IMR-90 (cell line): ENCODE results near the gene RASL10B. TPM values are rescaled to one million over a fixed set of nuclear protein-coding genes. Genes with fewer than 3 reads are reported as not detected.

Experiments
- ATAC-seq: fragments of 200-7000 bp; cut with Tn5 transposase; 2 replicates; pipeline ENCODE4 v1.9.1; 2020; ENCODE audit warnings: low read depth, mild to moderate bottlenecking, moderate library complexity
- BruUV-seq: library from RNA; stranded (reverse); fragments of 400-500 nt; replicated peaks from 2 replicates; lab custom pipeline; 2021; lab: Mats Ljungman, UMichigan
- CTCF ChIA-PET: fragments of 300-600 bp; formaldehyde crosslinking; extraction: SDS; loops from one replicate; lab custom pipeline; 2021; ENCODE audit warnings: antibody characterized with exemption; lab: Yijun Ruan, JAX
- POLR2A ChIA-PET: fragments of 300-600 bp; sonication (Branson Sonifier 250); formaldehyde crosslinking; loops from one replicate; lab custom pipeline; 2022; ENCODE audit warnings: antibody characterized with exemption; ENCODE audit not compliant: unreplicated experiment; lab: Charles Lee
- DNase-seq: peaks from one replicate; pipeline ENCODE4 v3.0.0; 2013
- H2AFZ ChIP-seq: replicated peaks from 2 replicates; pipeline ENCODE3; 2013; ENCODE audit warnings: low read length, mild to moderate bottlenecking; ENCODE audit not compliant: poor library complexity
- H2AK5ac ChIP-seq: 2 replicates; pipeline ENCODE4 v1.6.1; 2013; ENCODE audit warnings: low read depth, low read length, inconsistent platforms
- H2AK9ac ChIP-seq: replicated peaks from 2 replicates; pipeline ENCODE3; 2013; ENCODE audit warnings: mild to moderate bottlenecking, low read depth, low read length, moderate library complexity; ENCODE audit not compliant: poor library complexity
- H2BK120ac ChIP-seq: 2 replicates; pipeline ENCODE4 v1.6.1; 2013; ENCODE audit warnings: low read depth, low read length, inconsistent platforms
- H2BK15ac ChIP-seq: 3 replicates; pipeline ENCODE4 v1.6.1; 2013; ENCODE audit warnings: low read depth, low read length, inconsistent platforms
- H2BK20ac ChIP-seq: 2 replicates; pipeline ENCODE4 v1.6.1; 2013; ENCODE audit warnings: low read depth, mild to moderate bottlenecking, inconsistent platforms, low read length, moderate library complexity
- H2BK5ac ChIP-seq: 2 replicates; pipeline ENCODE4 v1.6.1; 2013; ENCODE audit warnings: mild to moderate bottlenecking, low read depth, low read length, inconsistent platforms; ENCODE audit not compliant: poor library complexity, severe bottlenecking
- H3K14ac ChIP-seq: replicated peaks from 2 replicates; pipeline ENCODE4 v1.6.1; 2013; ENCODE audit warnings: low read depth, low read length, inconsistent platforms
- H3K18ac ChIP-seq: 2 replicates; pipeline ENCODE4 v1.6.1; 2013; ENCODE audit warnings: low read depth, low read length, control low read depth
- H3K23ac ChIP-seq: 2 replicates; pipeline ENCODE4 v1.6.1; 2013; ENCODE audit warnings: low read depth, low read length, inconsistent platforms
- H3K27ac ChIP-seq: 2 replicates; pipeline ENCODE4 v1.5.1; 2013; ENCODE audit warnings: mild to moderate bottlenecking, control low read depth, low read length; ENCODE audit not compliant: insufficient read depth
- H3K27me3 ChIP-seq: 2 replicates; pipeline ENCODE4 v1.6.1; 2013; ENCODE audit warnings: low read length; ENCODE audit not compliant: control insufficient read depth, insufficient read depth
- H3K36me3 ChIP-seq: 2 replicates; pipeline ENCODE4 v1.6.1; 2013; ENCODE audit warnings: low read length, mixed read lengths; ENCODE audit not compliant: control insufficient read depth, insufficient read depth
- H3K4ac ChIP-seq: 2 replicates; pipeline ENCODE4 v1.6.1; 2013; ENCODE audit warnings: low read depth, low read length, inconsistent platforms
- H3K4me1 ChIP-seq: 2 replicates; pipeline ENCODE4 v1.6.1; 2013; ENCODE audit warnings: low read length, mixed read lengths; ENCODE audit not compliant: control insufficient read depth, insufficient read depth
- H3K4me2 ChIP-seq: 2 replicates; pipeline ENCODE4 v1.6.1; 2013; ENCODE audit warnings: low read depth, mild to moderate bottlenecking, control low read depth, low read length, moderate library complexity
- H3K4me3 ChIP-seq: 2 replicates; pipeline ENCODE4 v1.5.1; 2013; ENCODE audit warnings: low read depth, mild to moderate bottlenecking, control low read depth, low read length, moderate library complexity; ENCODE audit not compliant: insufficient read depth
- H3K56ac ChIP-seq: 2 replicates; pipeline ENCODE4 v1.6.1; 2013; ENCODE audit warnings: low read length, inconsistent platforms; ENCODE audit not compliant: insufficient read depth; ENCODE audit errors: extremely low read depth
- H3K79me1 ChIP-seq, 2 experiments: 2 replicates each; pipeline ENCODE4 v1.6.1; 2013; ENCODE audit warnings: low read length in 2 of 2, inconsistent platforms in 1 of 2, low read depth in 1 of 2
- H3K9ac ChIP-seq: 2 replicates; pipeline ENCODE4 v1.6.1; 2013; ENCODE audit warnings: low read depth, low read length, control low read depth
- H3K9me1 ChIP-seq: 2 replicates; pipeline ENCODE4 v1.6.1; 2013; ENCODE audit warnings: low read length, inconsistent platforms; ENCODE audit not compliant: insufficient read depth
- H3K9me3 ChIP-seq: 2 replicates; pipeline ENCODE4 v1.6.1; 2013; ENCODE audit warnings: low read length; ENCODE audit not compliant: control insufficient read depth, insufficient read depth
- H4K20me1 ChIP-seq: 2 replicates; pipeline ENCODE4 v1.6.1; 2013; ENCODE audit warnings: low read length, inconsistent platforms; ENCODE audit not compliant: insufficient read depth
- H4K5ac ChIP-seq: 2 replicates; pipeline ENCODE4 v1.6.1; 2013; ENCODE audit warnings: mild to moderate bottlenecking, low read depth, low read length, control low read depth
- H4K8ac ChIP-seq, 2 experiments: 2 replicates each; pipeline ENCODE4 v1.6.1; 2013; ENCODE audit warnings: low read depth in 2 of 2, low read length in 2 of 2, control low read depth in 1 of 2, inconsistent platforms in 1 of 2
- H4K91ac ChIP-seq: 2 replicates; pipeline ENCODE4 v1.6.1; 2013; ENCODE audit warnings: low read depth, low read length, inconsistent platforms; ENCODE audit not compliant: insufficient read depth
- BHLHE40 ChIP-seq: fragments of 150-350 bp; IDR thresholded peaks from 2 replicates; pipeline ENCODE4 v1.6.1; 2016; ENCODE audit warnings: mild to moderate bottlenecking, low read depth, low read length
- CHD1 ChIP-seq: IDR thresholded peaks from 2 replicates; pipeline ENCODE4 v1.6.1; 2012; ENCODE audit warnings: low read depth, low read length, improper control_type of control experiment
- FOS ChIP-seq: fragments of 150-350 bp; IDR thresholded peaks from 2 replicates; pipeline ENCODE4 v1.6.1; 2016; ENCODE audit warnings: low read depth, low read length
- MXI1 ChIP-seq: IDR thresholded peaks from 2 replicates; pipeline ENCODE4 v1.6.1; 2012; ENCODE audit warnings: low read depth, mild to moderate bottlenecking, low read length, moderate library complexity, borderline replicate concordance
- RAD21 ChIP-seq: IDR thresholded peaks from 2 replicates; pipeline ENCODE4 v1.6.1; 2012; ENCODE audit warnings: low read length, improper control_type of control experiment
- RCOR1 ChIP-seq: IDR thresholded peaks from 2 replicates; pipeline ENCODE4 v1.6.1; 2012; ENCODE audit warnings: mild to moderate bottlenecking, low read length, improper control_type of control experiment; ENCODE audit not compliant: insufficient replicate concordance
- RFX5 ChIP-seq: IDR thresholded peaks from 2 replicates; pipeline ENCODE4 v1.8.0; 2012; ENCODE audit warnings: low read depth, mild to moderate bottlenecking, low read length, moderate library complexity
- SMC3 ChIP-seq: fragments of 150-350 bp; IDR thresholded peaks from 2 replicates; pipeline ENCODE4 v1.6.1; 2016; ENCODE audit warnings: low read depth, mild to moderate bottlenecking, antibody characterized with exemption, low read length, moderate library complexity
- USF2 ChIP-seq: fragments of 150-350 bp; IDR thresholded peaks from 2 replicates; pipeline ENCODE4 v1.6.1; 2017; ENCODE audit warnings: mild to moderate bottlenecking, antibody characterized with exemption, low read length, low read depth
- WGBS, 2 experiments: methylation state at CpG; one replicate each; pipeline versions ENCODE4 v1.1.5 to v1.1.7; 2013; ENCODE audit warnings: missing lambda C conversion rate in 2 of 2; ENCODE audit not compliant: insufficient read length in 1 of 2; ENCODE audit errors: extremely low coverage in 2 of 2; 5-methylcytosine and 5-hydroxymethylcytosine counted together
- dilution Hi-C: fragments of 300-500 bp; cut with HindIII; formaldehyde crosslinking; loops from one replicate; pipeline ENCODE4 v1.14.3; 2018; ENCODE audit warnings: low sequenced_read_pairs; ENCODE audit not compliant: unreplicated experiment
- in situ Hi-C: fragments of 300-500 bp; cut with MboI; formaldehyde crosslinking; loops from 3 replicates; pipeline ENCODE4 v1.14.3; 2019; ENCODE audit warnings: low sequenced_read_pairs, inconsistent platforms, mixed read lengths
- intact Hi-C: fragments of 100-400 bp; cut with micrococcal nuclease; formaldehyde crosslinking; loops from 2 replicates; pipeline ENCODE4 v1.10.0; 2022
- polyA plus RNA-seq, 3 experiments: library from polyadenylated mRNA; depleted of rRNA; stranded (reverse); fragments of >200 nt; gene quantifications; 2 replicates each; pipeline ENCODE4 v1.2.3, GENCODE V29; 2012; ENCODE audit warnings: low replicate concordance in 1 of 3
- total RNA-seq: library from RNA; depleted of rRNA; stranded (reverse); fragments of >200 nt; gene quantifications from 2 replicates; pipeline ENCODE4 v1.2.3, GENCODE V29; 2012
- TF ChIP-seq, protein P1 (sequence below): conservative IDR thresholded peaks from 2 replicates; pipeline ENCODE4 v1.5.1; 2012; ENCODE audit warnings: mild to moderate bottlenecking, low read depth, low read length, improper control_type of control experiment

The RASL10B gene
- total and polyA plus RNA-seq, 2 of the 4 experiments (the other 2 are of a cell fraction): 4.1 to 4.7 TPM

- Histone ChIP-seq H3K79me1 (no peaks in the 10 kb centered on the region), H4K8ac (no peak overlapping the region), H3K56ac (no peak overlapping the region), H2AK5ac (peak overlapping the region; percentile 43; the same call in 1 of the 2 replicates), H2AFZ (peak overlapping the region; percentile 3), H2BK120ac (no peak overlapping the region), H3K14ac (no peak overlapping the region), H3K9me1 (peaks cover 17% of the 10 kb centered on the region), H3K36me3 (no peaks in the 10 kb centered on the region), H4K20me1 (no peaks in the 10 kb centered on the region; the same call in 1 of the 2 replicates), H3K27me3 (peaks cover 16% of the 10 kb centered on the region), H2BK5ac (no peak overlapping the region), H2BK20ac (no peak overlapping the region), H4K91ac (no peak overlapping the region), H3K4me1 (peaks cover 27% of the 10 kb centered on the region), H3K4me3 (no peak overlapping the region), H2AK9ac (peak overlapping the region; percentile 56), H3K23ac (no peak overlapping the region), H3K18ac (no peak overlapping the region), H4K5ac (no peak overlapping the region), H3K9ac (no peak overlapping the region), H3K4ac (no peak overlapping the region; the same call in 1 of the 2 replicates), H2BK15ac (no peak overlapping the region; the same call in 2 of the 3 replicates), H3K4me2 (no peak overlapping the region), H3K27ac (no peak overlapping the region), H3K9me3 (no peaks in the 10 kb centered on the region)
- in situ Hi-C loops: no loop called here
- DNase-seq (no peak), ATAC-seq (no peak)
- WGBS, 2 experiments: 100% methylated on average over 1 of the region's 2 CpGs; no CpG with 5 or more reads in 1 of the 2 experiments
- ChIA-PET POLR2A (no interaction called here), CTCF (interaction anchor here (1.6 kb wide), 1 partner anchor 21 kb away, joined by 5 read pairs; no protein-coding TSS in a partner anchor)
- no TSS peak for BruUV-seq
- dilution Hi-C loops: no loop called here
- TF ChIP-seq MXI1 (no peak), CHD1 (no peak), USF2 (no peak), FOS (no peak), BHLHE40 (no peak), SMC3 (no peak), RCOR1 (no peak), RFX5 (no peak), RAD21 (no peak)
- TF ChIP-seq, protein P1, sequence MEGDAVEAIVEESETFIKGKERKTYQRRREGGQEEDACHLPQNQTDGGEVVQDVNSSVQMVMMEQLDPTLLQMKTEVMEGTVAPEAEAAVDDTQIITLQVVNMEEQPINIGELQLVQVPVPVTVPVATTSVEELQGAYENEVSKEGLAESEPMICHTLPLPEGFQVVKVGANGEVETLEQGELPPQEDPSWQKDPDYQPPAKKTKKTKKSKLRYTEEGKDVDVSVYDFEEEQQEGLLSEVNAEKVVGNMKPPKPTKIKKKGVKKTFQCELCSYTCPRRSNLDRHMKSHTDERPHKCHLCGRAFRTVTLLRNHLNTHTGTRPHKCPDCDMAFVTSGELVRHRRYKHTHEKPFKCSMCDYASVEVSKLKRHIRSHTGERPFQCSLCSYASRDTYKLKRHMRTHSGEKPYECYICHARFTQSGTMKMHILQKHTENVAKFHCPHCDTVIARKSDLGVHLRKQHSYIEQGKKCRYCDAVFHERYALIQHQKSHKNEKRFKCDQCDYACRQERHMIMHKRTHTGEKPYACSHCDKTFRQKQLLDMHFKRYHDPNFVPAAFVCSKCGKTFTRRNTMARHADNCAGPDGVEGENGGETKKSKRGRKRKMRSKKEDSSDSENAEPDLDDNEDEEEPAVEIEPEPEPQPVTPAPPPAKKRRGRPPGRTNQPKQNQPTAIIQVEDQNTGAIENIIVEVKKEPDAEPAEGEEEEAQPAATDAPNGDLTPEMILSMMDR: no peak
- intact Hi-C loops: no loop called here
Observed at GRCh38 chr17:35784895-35785294, 53.5 kb downstream of the RASL10B start.
